ENCODE measurements around the gene NOL4L.

Gene NOL4L

DNA sequence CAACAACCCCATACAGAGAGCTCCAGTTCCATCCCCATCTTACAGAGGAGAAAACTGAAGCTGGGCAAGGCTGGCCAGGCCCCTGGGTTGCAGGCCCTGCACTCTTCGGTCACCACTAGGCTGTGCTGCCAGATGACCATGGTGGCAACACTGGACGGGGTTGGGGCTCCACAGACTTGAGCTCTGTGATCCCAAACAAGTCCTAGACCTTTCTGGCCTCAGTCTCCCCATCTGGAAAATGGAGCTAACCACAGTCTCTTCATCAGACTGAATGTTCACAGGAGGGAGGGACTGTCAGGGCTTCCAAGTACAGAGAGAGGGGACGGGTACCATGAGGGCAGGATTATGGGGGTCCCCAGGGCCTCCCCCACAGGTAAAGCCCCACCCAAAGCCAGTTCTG, 41.3 kb upstream of the NOL4L start:
- no peak for TF ChIP-seq POLR2A (IDR thresholded peaks at IDR 0.05; ENCODE audit: low read depth, low read length)
- no peak for TF ChIP-seq POU2F2 (IDR thresholded peaks at IDR 0.05; ENCODE audit: low read depth, low read length)
- no peak for TF ChIP-seq PAX5 (IDR thresholded peaks at IDR 0.05; ENCODE audit: insufficient read depth, low read length, severe bottlenecking)
- no peak for TF ChIP-seq SPI1 (IDR thresholded peaks at IDR 0.05; ENCODE audit: low read depth, low read length)
- no peak for TF ChIP-seq POLR2AphosphoS5 (IDR thresholded peaks at IDR 0.05; ENCODE audit: low read depth, low read length)
- no peak for FAIRE-seq
- DNase-seq (ENCODE audit: insufficient read length, low spot score), result no peak

- no peak for TF ChIP-seq POLR2AphosphoS5 (IDR thresholded peaks at IDR 0.05; ENCODE audit: low read depth, low read length)
- TF ChIP-seq PAX5 (IDR thresholded peaks at IDR 0.05; ENCODE audit: insufficient read depth, low read length, severe bottlenecking), result no peak
- TF ChIP-seq SPI1 (IDR thresholded peaks at IDR 0.05; ENCODE audit: low read depth, low read length), result no peak
- no peak for TF ChIP-seq TAF1 (IDR thresholded peaks at IDR 0.05; ENCODE audit: low read depth, low read length)
- TF ChIP-seq POLR2A (IDR thresholded peaks at IDR 0.05; ENCODE audit: low read depth, low read length), result no peak
- no peak for TF ChIP-seq POU2F2 (IDR thresholded peaks at IDR 0.05; ENCODE audit: low read depth, low read length)
- FAIRE-seq (no peak), DNase-seq (ENCODE audit: insufficient read length, low spot score) (no peak)
Observed at GRCh38 chr20:32625996-32626395, 40.9 kb upstream of the NOL4L start.

DNA sequence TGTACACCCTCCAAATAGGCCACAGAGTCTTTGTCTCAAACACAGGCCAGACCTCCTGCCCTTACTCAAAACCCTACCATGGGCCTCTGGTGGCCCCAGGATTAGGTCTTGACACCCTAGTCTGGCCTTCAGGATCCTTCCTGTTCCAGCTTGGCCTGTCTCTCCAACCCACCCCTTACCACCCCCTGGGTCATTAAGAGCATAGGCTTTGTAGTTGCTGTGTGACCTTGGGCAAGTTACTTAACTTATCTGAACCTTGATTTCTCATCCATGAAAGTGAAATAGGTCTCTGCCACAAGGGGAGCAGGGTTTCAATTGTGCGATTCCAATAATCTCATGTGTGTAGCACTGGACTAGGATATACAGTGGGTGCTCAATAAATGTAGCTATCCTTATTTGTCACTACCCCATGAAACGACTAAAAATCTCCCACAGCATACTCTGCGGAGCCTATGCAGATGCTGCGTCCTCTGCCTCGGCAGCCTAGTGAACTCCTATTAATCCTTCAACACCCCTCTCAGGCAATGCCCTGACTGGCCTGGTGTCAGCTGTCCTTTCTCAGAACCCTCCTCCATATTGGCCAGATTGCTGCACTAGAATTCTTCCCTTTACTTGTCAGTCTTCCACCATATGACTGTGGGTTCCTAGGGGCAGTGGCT, 39.7 kb upstream of the NOL4L start:
- DNase-seq (ENCODE audit: insufficient read length, low spot score) (no peak), FAIRE-seq (no peak)
- no peak for TF ChIP-seq SPI1 (IDR thresholded peaks at IDR 0.05; ENCODE audit: low read depth, low read length)
- TF ChIP-seq TAF1 (IDR thresholded peaks at IDR 0.05; ENCODE audit: low read depth, low read length), result no peak
- TF ChIP-seq POU2F2 (IDR thresholded peaks at IDR 0.05; ENCODE audit: low read depth, low read length), result no peak
- TF ChIP-seq POLR2A (IDR thresholded peaks at IDR 0.05; ENCODE audit: low read depth, low read length), result no peak
- TF ChIP-seq POLR2AphosphoS5 (IDR thresholded peaks at IDR 0.05; ENCODE audit: low read depth, low read length), result no peak

DNA sequence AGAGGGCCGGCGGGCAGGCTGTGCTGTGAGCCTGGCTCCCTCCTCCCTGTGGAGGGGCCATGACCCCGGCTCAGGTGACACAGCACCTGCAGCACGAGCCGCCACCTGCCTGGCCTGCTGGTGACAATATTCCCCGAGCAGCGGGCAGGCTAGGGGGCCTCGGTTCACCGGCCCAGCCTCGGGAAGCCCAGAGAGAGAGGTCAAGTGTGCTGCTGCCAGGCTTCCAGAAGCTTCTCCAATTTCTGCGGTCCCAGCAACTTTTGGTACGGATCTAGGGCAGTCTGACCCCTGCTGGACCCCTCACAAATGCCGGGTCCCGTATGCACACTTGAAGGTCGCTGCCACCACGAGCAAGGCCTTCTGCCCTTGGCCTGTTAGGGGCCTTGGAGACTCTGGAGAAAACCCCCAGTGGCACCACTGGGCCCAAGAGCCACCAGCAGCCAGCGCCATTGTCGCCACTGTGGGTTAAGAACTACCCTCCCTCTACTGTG, 38.6 kb upstream of the NOL4L start:
- FAIRE-seq (no peak), DNase-seq (ENCODE audit: insufficient read length, low spot score) (no peak)
- TF ChIP-seq POLR2AphosphoS5 (IDR thresholded peaks at IDR 0.05; ENCODE audit: low read depth, low read length), result no peak
- TF ChIP-seq SPI1 (IDR thresholded peaks at IDR 0.05; ENCODE audit: low read depth, low read length), result no peak
- TF ChIP-seq POLR2A (IDR thresholded peaks at IDR 0.05; ENCODE audit: low read depth, low read length), result no peak
- no peak for TF ChIP-seq TAF1 (IDR thresholded peaks at IDR 0.05; ENCODE audit: low read depth, low read length)
- TF ChIP-seq PAX5 (IDR thresholded peaks at IDR 0.05; ENCODE audit: insufficient read depth, low read length, severe bottlenecking), result no peak
- no peak for TF ChIP-seq POU2F2 (IDR thresholded peaks at IDR 0.05; ENCODE audit: low read depth, low read length)

DNA sequence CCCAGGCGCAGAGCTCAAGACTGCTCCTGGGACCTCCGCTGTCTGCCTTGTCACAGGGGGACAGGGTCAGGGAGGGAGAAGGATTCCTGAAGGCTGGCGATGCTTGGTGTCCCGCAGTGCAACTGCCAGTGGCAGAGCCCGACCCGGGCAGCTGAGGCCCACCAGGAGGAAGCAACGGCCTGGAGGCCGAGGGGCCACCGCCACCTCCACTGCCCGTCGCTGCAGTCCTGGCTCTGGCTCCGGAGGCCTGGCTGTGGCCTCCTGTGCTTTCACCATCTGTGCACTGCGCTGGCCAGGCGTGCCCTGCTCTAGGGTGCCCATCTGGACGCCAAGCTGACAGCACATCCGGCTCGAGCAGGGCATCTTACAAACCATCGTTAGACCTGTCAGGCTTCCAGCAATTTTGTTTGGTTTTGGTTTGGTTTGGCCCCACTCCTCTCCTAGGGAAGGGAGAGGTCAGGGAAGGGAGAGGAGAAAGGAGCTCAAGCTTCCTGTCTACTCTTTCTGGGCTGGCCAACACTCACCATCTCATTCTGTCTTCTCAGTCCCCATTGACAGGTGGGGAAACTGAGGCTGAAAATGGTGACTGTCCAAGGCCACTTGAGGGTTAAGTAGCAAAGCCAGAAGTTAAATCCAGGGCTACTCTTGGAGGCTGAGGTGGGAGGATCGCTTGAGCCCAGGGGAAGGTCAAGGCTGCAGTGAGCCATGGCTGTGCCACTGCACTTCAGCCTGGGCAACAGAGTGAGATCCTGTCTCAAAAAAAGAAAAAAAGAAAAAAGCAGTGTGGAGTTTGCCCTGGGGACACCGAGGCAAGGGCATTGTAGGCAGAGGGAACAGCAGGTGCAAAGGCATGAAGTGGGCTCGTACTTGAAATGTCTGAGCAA, 37.7 kb upstream of the NOL4L start:
- TF ChIP-seq SPI1 (IDR thresholded peaks at IDR 0.05; ENCODE audit: low read depth, low read length) (no peak), TAF1 (IDR thresholded peaks at IDR 0.05; ENCODE audit: low read depth, low read length) (no peak), PAX5 (IDR thresholded peaks at IDR 0.05; ENCODE audit: insufficient read depth, low read length, severe bottlenecking) (no peak), POLR2AphosphoS5 (IDR thresholded peaks at IDR 0.05; ENCODE audit: low read depth, low read length) (no peak), POLR2A (IDR thresholded peaks at IDR 0.05; ENCODE audit: low read depth, low read length) (no peak), POU2F2 (IDR thresholded peaks at IDR 0.05; ENCODE audit: low read depth, low read length) (no peak)

DNA sequence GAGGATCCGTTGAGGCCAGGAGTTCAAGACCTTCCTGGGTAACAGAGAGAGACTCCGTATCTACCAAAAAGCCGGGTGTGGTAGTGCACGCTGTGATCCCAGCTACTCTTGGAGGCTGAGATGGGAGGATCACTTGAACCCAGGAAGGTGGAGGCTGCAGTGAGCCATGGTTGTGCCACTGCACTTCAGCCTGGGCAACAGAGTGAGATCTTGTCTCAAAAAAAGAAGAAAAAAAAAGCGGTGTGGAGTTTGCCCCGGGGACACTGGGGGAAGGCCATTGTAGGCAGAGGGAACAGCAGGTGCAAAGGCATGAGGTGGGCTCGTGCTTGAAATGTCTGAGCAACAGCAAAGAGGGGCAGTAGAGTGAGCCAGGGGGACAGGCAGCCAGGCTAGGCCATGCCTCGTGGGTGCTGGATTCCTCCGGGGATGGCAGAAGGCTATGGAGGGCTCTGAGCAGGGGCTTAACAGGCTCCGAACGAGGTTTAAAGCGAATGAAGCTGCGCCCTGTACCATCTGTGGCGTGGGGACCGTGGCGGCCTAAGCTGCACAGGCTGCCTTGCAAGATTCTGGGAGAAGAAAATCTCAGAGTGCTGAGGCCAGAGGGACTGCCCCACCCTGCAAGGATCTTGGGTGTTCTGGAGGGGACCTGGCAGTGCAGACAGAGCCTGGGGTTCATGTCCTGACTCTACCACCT, 36.9 kb upstream of the NOL4L start:
- no peak for DNase-seq (ENCODE audit: insufficient read length, low spot score)
- TF ChIP-seq POLR2AphosphoS5 (IDR thresholded peaks at IDR 0.05; ENCODE audit: low read depth, low read length) (no peak), POLR2A (IDR thresholded peaks at IDR 0.05; ENCODE audit: low read depth, low read length) (no peak), TAF1 (IDR thresholded peaks at IDR 0.05; ENCODE audit: low read depth, low read length) (no peak), POU2F2 (IDR thresholded peaks at IDR 0.05; ENCODE audit: low read depth, low read length) (no peak), PAX5 (IDR thresholded peaks at IDR 0.05; ENCODE audit: insufficient read depth, low read length, severe bottlenecking) (no peak), SPI1 (IDR thresholded peaks at IDR 0.05; ENCODE audit: low read depth, low read length) (no peak)
- no peak for FAIRE-seq

More for the DNA sequence above, 37.7 kb upstream of the NOL4L start:
- DNase-seq (ENCODE audit: insufficient read length, low spot score), result no peak
- FAIRE-seq, result no peak

DNA sequence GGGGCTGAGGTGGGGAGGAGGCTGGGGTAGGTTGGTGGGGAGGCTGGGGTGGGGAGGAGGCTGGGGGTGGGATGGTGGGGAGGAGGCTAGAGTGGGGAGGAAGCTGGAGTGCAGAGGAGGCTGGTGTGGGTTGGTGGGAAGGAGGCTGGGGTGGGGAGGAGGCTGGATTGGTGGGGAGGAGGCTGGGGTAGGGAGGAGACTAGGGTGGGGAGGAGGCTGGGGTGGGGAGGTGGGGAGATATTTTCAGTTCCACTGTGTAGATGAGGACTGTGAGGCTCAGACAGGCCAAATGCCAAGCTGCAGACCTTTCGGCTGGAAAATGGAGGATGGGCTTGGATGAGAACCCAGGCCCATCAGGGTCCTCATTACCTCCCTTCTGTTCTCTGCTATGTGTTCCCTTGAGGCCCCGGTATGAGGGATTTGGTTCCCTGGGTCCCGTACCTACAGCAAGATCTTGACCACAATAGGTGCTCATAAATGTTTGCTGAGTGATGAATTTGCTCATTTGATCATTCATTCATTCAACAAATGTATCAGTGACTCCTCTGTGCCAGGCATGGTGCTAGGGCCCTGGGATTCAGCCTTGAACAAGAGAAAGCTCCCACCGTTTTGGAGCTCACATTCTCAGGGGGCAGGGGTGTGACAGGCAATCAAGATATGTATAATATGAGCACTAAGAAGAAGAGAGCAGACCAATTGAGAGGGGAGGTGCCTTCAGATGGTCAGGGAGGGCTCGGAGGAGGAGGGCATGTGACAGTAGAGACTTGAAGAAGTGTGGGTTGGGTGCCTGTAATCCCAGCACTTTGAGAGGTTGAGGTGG, 36.1 kb upstream of the NOL4L start:
- FAIRE-seq (peak; percentile 52), DNase-seq (ENCODE audit: insufficient read length, low spot score) (peak; percentile 71)
- no peak for TF ChIP-seq POLR2AphosphoS5 (IDR thresholded peaks at IDR 0.05; ENCODE audit: low read depth, low read length)
- no peak for TF ChIP-seq SPI1 (IDR thresholded peaks at IDR 0.05; ENCODE audit: low read depth, low read length)
- no peak for TF ChIP-seq POLR2A (IDR thresholded peaks at IDR 0.05; ENCODE audit: low read depth, low read length)
- TF ChIP-seq TAF1 (IDR thresholded peaks at IDR 0.05; ENCODE audit: low read depth, low read length), result no peak
- TF ChIP-seq PAX5 (IDR thresholded peaks at IDR 0.05; ENCODE audit: insufficient read depth, low read length, severe bottlenecking), result no peak
- TF ChIP-seq POU2F2 (IDR thresholded peaks at IDR 0.05; ENCODE audit: low read depth, low read length), result no peak

GRCh38 chr20:32619586-32619985, 34.5 kb upstream of the NOL4L start:
- DNase-seq (ENCODE audit: insufficient read length, low spot score) (no peak), FAIRE-seq (no peak)
- TF ChIP-seq SPI1 (IDR thresholded peaks at IDR 0.05; ENCODE audit: low read depth, low read length) (no peak), PAX5 (IDR thresholded peaks at IDR 0.05; ENCODE audit: insufficient read depth, low read length, severe bottlenecking) (no peak), POLR2AphosphoS5 (IDR thresholded peaks at IDR 0.05; ENCODE audit: low read depth, low read length) (no peak), POLR2A (IDR thresholded peaks at IDR 0.05; ENCODE audit: low read depth, low read length) (no peak), TAF1 (IDR thresholded peaks at IDR 0.05; ENCODE audit: low read depth, low read length) (no peak), POU2F2 (IDR thresholded peaks at IDR 0.05; ENCODE audit: low read depth, low read length) (no peak)
